GM10248 (cell line): ENCODE results near the gene ZNF70.

ENCODE experiments used
- CTCF ChIA-PET: fragments of 300-600 bp; sonication (Branson Sonifier 250); formaldehyde crosslinking; extraction: SDS; loops from one replicate; lab custom pipeline; 2021; ENCODE audit warnings: antibody characterized with exemption; lab: Yijun Ruan, JAX
- POLR2A ChIA-PET: fragments of 350-650 bp; sonication (Branson Sonifier 250); formaldehyde crosslinking; extraction: SDS; loops from one replicate; lab custom pipeline; 2020; ENCODE audit warnings: antibody characterized with exemption; lab: Yijun Ruan, JAX
- DNase-seq: peaks from one replicate; pipeline ENCODE4 v3.0.0; 2012; ENCODE audit errors: extremely low spot score
- CTCF ChIP-seq: IDR thresholded peaks from 2 replicates; pipeline ENCODE4 v1.5.1; 2012; ENCODE audit warnings: mild to moderate bottlenecking, low read depth; ENCODE audit errors: extremely low read depth, missing control alignments, control extremely low read depth

The ZNF70 gene

GRCh38 chr22:23750367-23750713 is 572 bp downstream of the ZNF70 start:
- POLR2A ChIA-PET = no interaction called here
- no peak for TF ChIP-seq CTCF
- no peak for DNase-seq
- CTCF ChIA-PET = interaction anchor here (0.7 to 2.4 kb wide), 4 partner anchors 18 to 100 kb away, joined by 3 to 10 read pairs (median 3); partner anchors contain the start of gene CHCHD10

- POLR2A ChIA-PET = interaction anchor here (0.7 kb wide), 1 partner anchor 863 kb away, joined by 5 read pairs; no protein-coding TSS in a partner anchor
- DNase-seq = no peak
- TF ChIP-seq CTCF = no peak
- CTCF ChIA-PET = interaction anchor here (0.8 to 2.4 kb wide), 3 partner anchors 12 to 100 kb away, joined by 3 to 10 read pairs (median 4); no protein-coding TSS in a partner anchor
These were observed 1.0 kb downstream of the ZNF70 start for GRCh38 chr22:23749841-23750301.

GRCh38 chr22:23745791-23746190 is 5.1 kb downstream of the ZNF70 start:
- POLR2A ChIA-PET = no interaction called here
- CTCF ChIA-PET = interaction anchor here (0.6 to 1.6 kb wide), 2 partner anchors 9 to 104 kb away, joined by 3 to 5 read pairs; no protein-coding TSS in a partner anchor
- no peak for TF ChIP-seq CTCF
- DNase-seq = no peak

GRCh38 chr22:23744485-23744884 is 6.4 kb downstream of the ZNF70 start:
- ChIA-PET CTCF (interaction anchor here (1.0 to 1.6 kb wide), 3 partner anchors 8 to 22 kb away, joined by 3 to 5 read pairs (median 5); no protein-coding TSS in a partner anchor), POLR2A (no interaction called here)
- TF ChIP-seq CTCF = no peak
- DNase-seq = no peak

GRCh38 chr22:23744001-23744400 is 6.9 kb downstream of the ZNF70 start:
- no peak for TF ChIP-seq CTCF
- CTCF ChIA-PET = interaction anchor here (1.0 to 1.4 kb wide), 3 partner anchors 10 to 22 kb away, joined by 3 to 5 read pairs (median 3); partner anchors contain the start of gene VPREB3
- POLR2A ChIA-PET = no interaction called here
- DNase-seq = no peak

- POLR2A ChIA-PET = no interaction called here
- CTCF ChIA-PET = interaction anchor here (1.0 to 1.1 kb wide), 2 partner anchors 10 to 12 kb away, joined by 3 read pairs; partner anchors contain the start of gene VPREB3
- TF ChIP-seq CTCF = no peak
- DNase-seq = no peak
These were observed 7.6 kb downstream of the ZNF70 start for GRCh38 chr22:23743303-23743705.
